HG02763 (cell line): Measurements from ENCODE around the gene SEMA3C.

Experiments used
- ATAC-seq: cut with Tn5 transposase; IDR thresholded peaks from one replicate; pipeline ENCODE4 v1.9.1; 2021; ENCODE audit warnings: mild to moderate bottlenecking, moderate library complexity; ENCODE audit not compliant: unreplicated experiment

Gene SEMA3C

DNA sequence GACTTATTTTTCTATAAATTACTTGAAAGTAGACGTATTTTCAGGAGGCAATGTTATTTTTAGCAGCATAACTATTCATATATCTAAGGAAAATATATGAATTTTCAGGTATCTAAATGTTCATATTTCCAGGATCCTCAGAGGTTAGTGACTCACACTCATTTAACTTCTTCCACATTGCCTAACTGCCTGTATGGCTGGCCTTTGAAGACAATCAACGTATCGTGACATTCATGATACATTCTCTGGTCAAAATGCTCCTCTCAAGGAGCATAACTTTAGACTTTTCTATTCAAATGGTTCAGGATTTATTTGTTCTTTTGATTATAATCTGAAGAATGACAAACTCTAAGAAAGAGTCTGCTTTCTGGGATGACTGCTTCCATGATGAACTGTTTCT lies 89.3 kb downstream of the SEMA3C start:
- no peak for ATAC-seq

GRCh38 chr7:80827239-80827633 lies 91.6 kb downstream of the SEMA3C start:
- ATAC-seq: no peak

DNA sequence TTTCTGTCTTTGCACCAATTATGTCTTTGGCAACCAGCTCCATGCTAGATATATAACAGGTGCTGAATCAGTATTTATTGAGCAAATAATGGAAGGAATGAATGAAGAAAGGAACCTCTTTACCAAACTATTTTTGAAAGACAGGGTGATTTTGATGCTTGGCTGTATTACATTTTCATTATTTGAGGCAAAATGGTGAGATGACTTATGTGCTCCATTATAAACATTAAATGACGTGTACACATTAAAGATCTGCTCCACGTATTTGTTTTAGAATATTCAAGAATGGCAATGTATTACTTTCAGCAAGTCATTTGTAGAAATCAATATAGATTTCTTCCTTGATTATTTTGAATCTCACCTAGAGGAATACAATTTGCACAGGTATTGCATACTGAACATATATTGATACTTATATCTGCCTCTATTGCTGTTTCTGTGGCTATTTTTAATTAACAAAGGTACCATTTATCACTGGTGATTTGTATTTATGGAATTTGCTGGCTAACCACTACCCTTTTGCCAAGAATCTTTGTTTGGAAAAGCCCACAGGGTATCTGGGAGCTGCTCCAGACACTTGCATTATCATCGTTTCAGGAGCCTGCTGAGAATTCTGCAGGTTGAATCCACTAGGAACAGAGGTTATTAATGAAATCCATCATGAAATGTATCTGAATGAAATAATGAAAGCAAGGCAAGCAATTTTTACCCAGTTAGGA lies 92.2 kb downstream of the SEMA3C start:
- ATAC-seq: no peak

DNA sequence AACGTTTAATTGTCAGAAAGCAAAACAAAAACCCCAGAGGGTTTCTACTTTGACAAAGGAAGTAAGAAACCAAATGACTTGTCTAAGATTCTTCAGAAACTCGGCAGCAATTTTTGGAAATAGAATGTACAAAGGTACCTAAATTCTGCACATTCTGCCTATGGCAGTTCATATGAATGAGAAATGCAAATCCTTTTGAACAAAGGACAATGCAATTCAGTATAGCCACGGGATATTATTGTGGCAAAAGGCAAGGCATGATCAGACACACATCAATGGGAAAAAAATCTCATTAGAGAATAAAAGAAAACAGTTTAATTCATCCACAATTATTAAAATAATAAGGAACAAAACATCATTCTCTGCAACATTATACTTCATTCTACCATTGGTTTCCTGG lies 93.4 kb downstream of the SEMA3C start:
- ATAC-seq: no peak

DNA sequence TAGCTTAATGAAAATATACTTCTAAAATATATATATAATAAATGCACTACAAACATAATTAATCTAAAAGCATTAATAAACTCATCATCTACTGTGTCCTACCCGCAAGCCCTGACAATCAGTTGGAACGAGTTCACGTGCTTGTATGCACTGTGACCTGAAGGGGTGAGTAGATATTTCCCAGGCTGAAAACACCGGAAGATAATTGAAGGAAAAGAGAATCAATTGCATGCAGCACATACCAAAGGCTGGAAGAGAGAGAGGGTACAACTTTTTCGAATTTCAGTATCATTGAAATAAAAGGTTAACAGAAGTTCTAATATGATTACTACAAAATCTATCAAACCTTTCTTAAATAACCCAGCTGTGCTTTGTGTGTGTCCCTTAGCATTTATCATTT lies 94.6 kb downstream of the SEMA3C start:
- no peak for ATAC-seq

GRCh38 chr7:80823057-80823456 lies 95.8 kb downstream of the SEMA3C start:
- ATAC-seq: no peak

GRCh38 chr7:80821771-80822319 lies 97.0 kb downstream of the SEMA3C start:
- ATAC-seq: no peak

DNA sequence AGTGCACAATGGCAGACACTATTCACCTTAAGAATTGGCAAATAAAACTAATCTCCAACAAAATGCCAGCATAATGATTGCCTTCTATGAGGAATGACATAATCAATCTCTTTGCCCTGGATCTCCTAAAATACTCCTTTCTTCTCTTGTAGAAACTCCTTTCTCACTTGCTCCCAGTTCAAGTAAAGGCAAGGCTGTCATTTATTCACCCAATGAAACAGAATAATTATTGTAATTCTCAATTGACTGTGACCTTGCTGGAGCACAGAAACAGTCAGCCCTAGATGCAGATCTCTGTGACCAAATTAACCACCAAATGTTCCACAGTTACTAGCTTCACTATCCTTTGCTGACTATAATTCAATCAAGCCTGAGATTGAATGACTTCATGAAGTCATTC lies 99.3 kb downstream of the SEMA3C start:
- ATAC-seq: no peak

DNA sequence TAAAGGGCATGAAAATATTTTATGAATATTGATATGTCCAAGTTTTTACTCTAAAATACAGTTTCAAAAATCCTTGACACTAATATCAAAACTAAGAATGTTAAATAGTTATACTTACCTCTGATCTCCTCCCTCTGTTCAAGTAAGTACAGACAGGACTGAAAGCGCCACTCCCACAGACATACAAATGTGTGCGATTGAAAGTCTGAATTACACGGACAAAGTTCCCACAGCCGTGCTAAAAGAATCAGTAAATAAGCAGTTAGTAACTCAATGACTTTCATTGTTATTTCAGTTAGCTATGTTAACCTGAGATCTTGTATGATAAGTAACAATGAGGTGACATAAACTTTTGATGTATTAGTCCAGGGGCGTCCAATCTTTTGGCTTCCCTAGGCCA lies 100.7 kb downstream of the SEMA3C start:
- no peak for ATAC-seq

GRCh38 chr7:80816806-80817205 lies 102.0 kb downstream of the SEMA3C start:
- no peak for ATAC-seq

- no peak for ATAC-seq
Observed at GRCh38 chr7:80815733-80816132, 103.1 kb downstream of the SEMA3C start.

- no peak for ATAC-seq
Observed at GRCh38 chr7:80809545-80809944, 109.3 kb downstream of the SEMA3C start.

DNA sequence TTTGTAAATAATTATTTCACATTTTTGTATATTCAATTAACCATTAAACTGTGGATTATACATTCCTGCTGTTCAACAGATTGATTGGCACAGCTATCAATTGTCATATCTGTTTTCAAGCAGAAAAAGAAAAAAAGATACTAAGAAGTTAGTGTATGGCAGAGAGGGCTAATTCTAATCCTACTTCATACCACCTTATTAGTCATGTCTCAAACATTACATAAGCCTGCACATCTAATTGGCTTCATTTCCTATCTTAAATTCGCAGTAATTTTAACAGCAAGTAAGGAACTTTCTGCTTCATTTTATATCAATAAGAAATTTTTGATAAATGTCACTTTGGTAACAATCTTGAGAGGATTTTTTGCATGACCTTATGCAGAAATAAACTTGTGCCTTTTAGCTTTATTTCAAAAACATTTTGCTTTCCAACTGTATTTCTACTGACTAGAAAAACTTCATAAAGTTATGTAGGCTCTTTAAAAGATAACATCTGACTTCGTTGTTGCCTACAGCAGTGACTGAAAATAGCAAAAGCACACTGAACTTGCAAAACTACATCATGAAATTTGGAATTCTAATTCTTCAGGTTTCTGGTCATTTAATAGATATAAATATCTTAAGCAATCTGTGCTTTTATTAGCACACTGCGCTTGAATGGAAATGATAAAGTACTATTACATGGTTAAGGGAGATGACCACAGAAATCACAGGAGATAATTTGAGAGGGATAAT lies 111.5 kb downstream of the SEMA3C start:
- ATAC-seq: no peak

- no peak for ATAC-seq
Observed at GRCh38 chr7:80806663-80807062, 112.2 kb downstream of the SEMA3C start.

DNA sequence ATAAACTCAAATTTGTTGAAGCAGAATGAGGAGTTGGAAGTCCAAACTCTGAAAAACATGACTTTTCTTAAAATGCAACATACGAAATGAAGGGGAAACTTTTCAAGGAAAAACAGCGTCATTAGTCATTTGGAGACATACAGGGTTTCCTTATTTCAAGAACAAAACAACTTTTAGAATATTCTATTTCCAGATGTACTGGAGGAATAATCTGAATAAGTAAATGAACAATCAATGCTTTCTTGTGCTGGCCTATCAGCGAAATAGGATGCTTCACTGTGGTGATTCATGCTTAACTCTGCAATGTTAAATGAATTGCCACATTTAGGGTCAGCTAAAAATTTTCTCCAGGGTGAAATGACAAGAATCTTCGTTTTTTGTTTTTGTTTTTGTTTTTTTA lies 114.3 kb downstream of the SEMA3C start:
- no peak for ATAC-seq

DNA sequence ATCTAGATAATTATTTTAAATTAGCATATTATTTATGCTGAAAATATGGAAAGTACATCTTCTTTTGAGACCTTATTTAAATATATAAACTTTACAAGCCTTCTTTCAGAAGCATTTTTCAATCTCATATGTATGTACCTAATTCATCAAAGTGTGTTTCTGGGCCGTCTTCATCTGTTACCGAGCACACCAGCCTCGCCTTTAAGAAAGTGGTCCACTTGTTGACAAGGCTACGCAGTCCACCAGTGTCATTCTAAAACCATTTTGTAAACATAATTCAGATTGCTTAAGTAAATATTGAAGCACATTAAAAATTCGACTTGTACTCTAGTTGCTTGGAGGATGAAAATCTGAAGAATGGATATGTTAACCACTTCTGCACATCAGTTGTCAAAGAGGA lies 116.3 kb downstream of the SEMA3C start:
- ATAC-seq: no peak

DNA sequence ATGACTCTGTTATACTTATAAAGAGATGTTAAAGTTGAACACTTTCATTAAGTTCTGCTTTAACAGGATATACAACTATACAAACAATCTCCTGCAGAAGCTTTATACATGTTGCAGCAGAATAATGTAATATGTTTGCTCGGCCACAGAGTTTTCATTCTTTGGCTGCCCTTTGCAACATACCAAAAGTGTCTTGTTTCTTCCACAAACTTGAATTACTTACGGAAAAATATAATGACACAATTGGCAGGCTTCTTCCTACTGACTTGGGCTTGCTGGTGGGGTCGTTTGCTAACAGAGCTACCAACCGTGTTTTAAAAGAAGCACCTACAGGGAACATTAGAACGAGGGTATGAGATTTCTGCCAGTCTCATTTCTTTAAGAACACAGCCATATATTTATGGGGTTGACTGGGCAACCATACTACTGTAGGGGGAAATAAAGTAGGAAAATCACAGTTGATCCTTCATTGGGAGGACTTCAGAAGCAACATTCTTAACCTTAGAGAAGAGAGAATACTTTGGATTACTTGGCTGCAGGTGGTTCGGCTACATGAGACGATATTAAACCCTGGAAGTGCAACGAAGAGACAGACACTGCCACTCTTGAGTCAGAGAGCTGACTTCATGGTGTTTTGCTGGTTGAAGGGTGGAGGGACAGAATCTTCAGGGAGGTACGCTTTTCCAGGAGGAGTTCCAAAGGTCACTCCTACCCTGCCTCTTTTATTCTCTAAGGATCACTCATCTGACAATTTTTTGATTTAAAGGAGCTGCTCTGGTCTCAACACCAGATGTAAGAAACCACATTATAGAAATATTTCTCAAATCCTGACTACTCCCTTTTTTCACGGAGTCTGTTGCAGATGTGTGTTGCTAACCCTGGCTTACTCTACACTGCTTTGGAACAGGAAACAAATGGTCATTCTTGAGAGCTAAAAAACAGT lies 123.9 kb downstream of the SEMA3C start:
- ATAC-seq: no peak

GRCh38 chr7:80791509-80791929 lies 127.3 kb downstream of the SEMA3C start:
- ATAC-seq: no peak

DNA sequence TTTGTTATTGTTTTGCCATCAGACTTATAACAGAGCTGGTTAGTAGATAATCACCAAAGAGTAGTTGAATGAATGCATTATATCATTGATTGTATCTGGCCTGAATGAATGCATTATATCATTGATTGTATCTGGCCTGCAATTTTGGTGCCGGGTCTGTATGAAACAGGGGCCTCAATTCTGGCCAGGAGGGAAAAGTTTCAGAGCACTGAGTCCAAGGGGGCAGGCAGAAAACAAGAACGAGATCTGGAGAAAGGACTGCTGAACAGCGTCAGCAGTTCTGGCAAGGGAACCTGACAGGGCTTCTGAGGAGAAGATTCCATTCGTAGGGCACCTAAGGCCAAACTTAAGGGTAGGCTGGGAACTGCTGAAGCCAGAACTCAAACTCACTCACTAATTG lies 128.0 kb downstream of the SEMA3C start:
- no peak for ATAC-seq

DNA sequence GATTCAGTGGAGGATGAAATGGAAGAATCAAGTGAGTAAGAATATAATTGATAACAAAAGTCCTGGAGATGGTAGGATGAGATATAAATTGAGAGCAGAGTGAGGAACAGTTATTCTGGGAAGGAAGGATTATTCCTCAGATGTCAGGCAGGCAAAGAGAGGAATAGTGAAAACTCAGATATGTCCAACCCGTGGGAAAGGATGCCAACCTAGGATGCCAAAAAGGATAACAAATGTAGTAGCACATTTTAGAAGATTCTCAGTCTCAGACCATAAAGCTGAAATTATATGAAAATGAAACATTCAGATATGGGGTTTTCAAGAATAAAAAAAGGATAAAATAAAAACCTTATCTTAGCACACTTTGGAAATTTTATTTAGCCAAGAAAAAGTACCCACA lies 131.1 kb downstream of the SEMA3C start:
- no peak for ATAC-seq

DNA sequence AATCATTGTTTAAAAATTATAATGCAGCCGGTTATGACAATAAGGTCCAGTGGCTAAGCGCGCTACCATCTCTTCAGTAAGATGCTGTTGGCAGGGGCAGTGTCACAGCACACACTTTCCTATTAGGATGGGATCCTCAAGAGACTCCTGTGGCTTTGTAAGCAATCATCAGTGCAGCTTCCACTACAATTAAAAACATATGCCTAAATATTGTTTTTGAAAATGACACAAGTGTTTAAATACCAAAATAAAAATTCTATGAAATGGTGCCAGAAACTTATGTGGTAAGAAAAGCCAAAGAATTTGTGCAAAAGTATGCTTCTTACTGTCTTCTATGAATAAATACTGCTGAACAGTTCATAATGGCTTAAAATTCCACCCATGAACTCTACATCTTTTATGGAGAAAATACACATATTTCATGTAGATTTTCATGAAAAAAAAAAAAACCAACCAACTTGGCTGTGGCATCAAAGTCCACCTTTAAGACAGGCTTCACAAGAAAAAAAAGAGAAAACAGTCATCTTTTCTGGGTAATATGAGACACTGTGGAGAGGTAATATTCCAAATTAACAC lies 132.8 kb downstream of the SEMA3C start:
- ATAC-seq: no peak
